Measurements from ENCODE around the gene PPM1D. TPM values are rescaled to one million over a fixed set of nuclear protein-coding genes. Genes with fewer than 3 reads are reported as not detected.

The PPM1D gene
- total and polyA plus RNA-seq, 5 donors from 2014 or later = 9.5 to 29.6 (median 12.9) TPM

DNA sequence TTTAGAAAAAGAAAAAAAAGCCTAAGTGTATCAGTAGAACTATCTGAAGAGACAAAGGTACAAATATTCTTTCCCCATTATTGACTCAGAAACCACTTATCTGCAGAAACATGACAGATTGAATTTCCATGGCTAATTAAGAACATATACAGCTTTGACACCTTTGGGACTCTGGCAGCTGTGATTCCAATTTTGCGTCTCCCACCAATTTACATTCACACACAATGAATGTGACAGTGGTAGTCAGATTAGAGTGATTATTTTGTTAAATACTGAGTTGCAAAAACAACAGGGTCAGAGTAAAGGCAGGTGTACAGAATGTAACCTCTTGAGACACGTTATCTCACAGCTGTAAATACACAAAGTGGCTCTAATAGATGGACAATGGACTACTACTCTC is 5.3 kb upstream of the PPM1D start:
- no peak overlapping the region for H3K4me3 Mint-ChIP-seq
- Histone ChIP-seq H3K9me3 (ENCODE audit: control insufficient read depth in 2 of 2, low read length in 2 of 2) (no peaks in the 10 kb centered on the region), H3K4me3 (ENCODE audit: low read depth, low read length) (no peak overlapping the region), H3K4me1 (ENCODE audit: control insufficient read depth, insufficient read depth, low read length, poor library complexity, severe bottlenecking) (peaks cover 10% of the 10 kb centered on the region), H3K36me3 (ENCODE audit: control insufficient read depth, insufficient read depth, low read length) (no peaks in the 10 kb centered on the region), H3K27me3 (ENCODE audit: control insufficient read depth, insufficient read depth, low read length) (peaks cover 2% of the 10 kb centered on the region), H3K27ac (ENCODE audit: insufficient read depth, low read length, poor library complexity, severe bottlenecking) (no peak overlapping the region)
- no peaks in the 10 kb centered on the region for H3K9me3 Mint-ChIP-seq
- peaks cover 19% of the 10 kb centered on the region for H3K27me3 Mint-ChIP-seq
- no peaks in the 10 kb centered on the region for H3K36me3 Mint-ChIP-seq
- no peak for ATAC-seq (ENCODE audit: low read depth in 2 of 2)
- H3K4me1 Mint-ChIP-seq = peaks cover 4 to 16% (median 8%) of the 10 kb centered on the region in 4 donors
- H3K27ac Mint-ChIP-seq = no peak overlapping the region
- no peak for DNase-seq

DNA sequence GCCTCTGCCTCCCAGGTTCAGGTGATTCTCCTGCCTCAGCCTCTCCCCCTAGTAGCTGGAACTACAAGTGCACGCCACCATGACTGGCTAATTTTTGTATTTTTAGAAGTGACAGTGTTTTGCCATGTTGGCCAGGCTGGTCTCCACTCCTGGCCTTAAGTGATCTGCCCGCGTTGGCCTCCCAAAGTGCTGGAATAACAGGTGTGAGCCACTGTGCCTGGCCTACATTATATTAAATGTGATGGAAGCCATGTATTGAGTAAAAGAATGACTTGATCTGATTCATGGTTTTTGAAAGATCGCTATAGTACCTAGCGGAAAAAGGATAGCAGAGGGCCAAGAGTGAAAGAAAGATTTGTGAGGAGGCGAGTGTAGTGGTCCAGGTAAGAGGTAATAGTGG is 2.7 kb upstream of the PPM1D start:
- DNase-seq (no peak), ATAC-seq (ENCODE audit: low read depth in 2 of 2) (no peak)
- Histone ChIP-seq H3K27ac (ENCODE audit: insufficient read depth, low read length, poor library complexity, severe bottlenecking) (no peak overlapping the region), H3K4me1 (ENCODE audit: control insufficient read depth, insufficient read depth, low read length, poor library complexity, severe bottlenecking) (peaks cover 23% of the 10 kb centered on the region), H3K4me3 (ENCODE audit: low read depth, low read length) (no peak overlapping the region), H3K27me3 (ENCODE audit: control insufficient read depth, insufficient read depth, low read length) (no peaks in the 10 kb centered on the region), H3K36me3 (ENCODE audit: control insufficient read depth, insufficient read depth, low read length) (no peaks in the 10 kb centered on the region), H3K9me3 (ENCODE audit: control insufficient read depth in 2 of 2, low read length in 2 of 2) (no peaks in the 10 kb centered on the region)
- peak overlapping the region in 1 of 3 donors; percentile 45 for H3K27ac Mint-ChIP-seq
- H3K36me3 Mint-ChIP-seq = no peaks in the 10 kb centered on the region
- H3K9me3 Mint-ChIP-seq = no peaks in the 10 kb centered on the region
- H3K27me3 Mint-ChIP-seq = peaks cover 4% of the 10 kb centered on the region
- H3K4me3 Mint-ChIP-seq = peak overlapping the region in 2 of 4 donors; percentile 63 to 98
- peaks cover 12 to 23% (median 17%) of the 10 kb centered on the region in 4 donors for H3K4me1 Mint-ChIP-seq

DNA sequence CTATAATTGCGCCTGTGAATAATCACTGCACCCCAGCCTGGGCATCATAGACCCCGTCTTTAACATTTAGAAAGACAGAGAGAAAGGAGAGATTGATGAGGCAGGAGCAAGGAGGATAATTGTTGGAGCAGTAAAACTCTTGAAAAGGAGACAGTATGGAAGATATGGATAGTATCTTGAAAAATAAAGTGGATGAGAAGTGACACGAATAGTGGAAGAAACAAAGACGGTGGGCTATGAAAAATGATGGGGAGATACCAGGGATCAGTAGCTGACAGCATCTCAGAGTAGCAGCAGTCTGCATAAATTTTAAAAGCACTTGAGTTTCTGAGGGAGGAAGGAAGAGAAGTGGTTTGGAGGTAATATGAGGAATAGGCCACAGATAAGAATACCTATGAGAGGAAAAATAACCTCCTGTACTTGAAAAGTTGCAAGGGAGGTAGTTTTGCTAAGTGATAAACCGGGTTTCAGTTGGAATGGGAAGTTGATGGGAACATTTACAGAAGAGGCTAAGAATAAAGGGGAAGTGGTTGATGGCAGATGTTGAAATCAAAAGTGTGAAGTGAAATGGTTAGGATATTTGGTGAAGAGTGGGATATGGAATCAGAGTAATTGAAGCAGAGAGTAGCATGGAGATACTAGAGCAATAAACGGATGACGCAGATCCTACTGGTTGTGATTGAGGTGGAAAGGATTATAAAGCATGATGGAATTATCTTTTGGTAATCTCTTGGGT is 1.8 kb upstream of the PPM1D start:
- H3K9me3 Mint-ChIP-seq = no peaks in the 10 kb centered on the region
- peaks cover 4% of the 10 kb centered on the region for H3K27me3 Mint-ChIP-seq
- H3K27me3 ChIP-seq (ENCODE audit: control insufficient read depth, insufficient read depth, low read length) = no peaks in the 10 kb centered on the region
- ATAC-seq (ENCODE audit: low read depth in 2 of 2) (no peak), DNase-seq (no peak)
- peaks cover 31% of the 10 kb centered on the region for H3K4me1 ChIP-seq (ENCODE audit: control insufficient read depth, insufficient read depth, low read length, poor library complexity, severe bottlenecking)
- H3K36me3 Mint-ChIP-seq = no peaks in the 10 kb centered on the region
- H3K27ac ChIP-seq (ENCODE audit: insufficient read depth, low read length, poor library complexity, severe bottlenecking) = no peak overlapping the region
- H3K4me3 ChIP-seq (ENCODE audit: low read depth, low read length) = no peak overlapping the region
- no peaks in the 10 kb centered on the region for H3K9me3 ChIP-seq (ENCODE audit: control insufficient read depth in 2 of 2, low read length in 2 of 2)
- H3K36me3 ChIP-seq (ENCODE audit: control insufficient read depth, insufficient read depth, low read length) = no peaks in the 10 kb centered on the region
- peak overlapping the region; percentile 12 to 98 (median 51) for H3K4me3 Mint-ChIP-seq
- H3K27ac Mint-ChIP-seq = peak overlapping the region in 2 of 3 donors; percentile 12 to 15
- H3K4me1 Mint-ChIP-seq = peaks cover 17 to 31% (median 24%) of the 10 kb centered on the region in 4 donors

DNA sequence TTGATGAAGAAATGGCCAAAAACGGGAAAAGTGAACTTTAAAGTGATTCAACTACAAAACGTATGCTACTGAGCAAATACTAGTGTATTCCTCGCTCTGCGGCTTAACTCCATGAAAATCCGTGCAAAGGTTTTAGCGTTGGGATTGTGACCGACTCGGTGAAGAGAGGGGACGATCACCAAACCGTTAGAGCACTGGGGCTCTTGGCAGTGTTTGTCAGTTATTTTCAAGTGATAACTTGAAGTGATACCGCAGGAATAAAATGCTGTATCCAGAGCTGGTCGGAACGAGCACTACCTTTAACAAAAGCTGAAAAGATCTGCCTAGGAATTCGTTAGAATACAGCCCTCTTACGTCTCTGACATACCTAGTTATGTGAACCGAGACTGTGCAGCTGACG is 773 bp upstream of the PPM1D start:
- peak overlapping the region; percentile 93 to 98 (median 98) for H3K4me3 Mint-ChIP-seq
- no peaks in the 10 kb centered on the region for H3K9me3 Mint-ChIP-seq
- no peaks in the 10 kb centered on the region for H3K36me3 Mint-ChIP-seq
- Histone ChIP-seq H3K4me1 (ENCODE audit: control insufficient read depth, insufficient read depth, low read length, poor library complexity, severe bottlenecking) (peaks cover 39% of the 10 kb centered on the region), H3K36me3 (ENCODE audit: control insufficient read depth, insufficient read depth, low read length) (no peaks in the 10 kb centered on the region), H3K4me3 (ENCODE audit: low read depth, low read length) (peak overlapping the region; percentile 97), H3K9me3 (ENCODE audit: control insufficient read depth in 2 of 2, low read length in 2 of 2) (no peaks in the 10 kb centered on the region), H3K27me3 (ENCODE audit: control insufficient read depth, insufficient read depth, low read length) (no peaks in the 10 kb centered on the region), H3K27ac (ENCODE audit: insufficient read depth, low read length, poor library complexity, severe bottlenecking) (peak overlapping the region; percentile 91)
- peak overlapping the region; percentile 95 to 98 (median 96) for H3K27ac Mint-ChIP-seq
- H3K27me3 Mint-ChIP-seq = peaks cover 3% of the 10 kb centered on the region
- DNase-seq (no peak), ATAC-seq (ENCODE audit: low read depth in 2 of 2) (peak; percentile 1 to 2)
- H3K4me1 Mint-ChIP-seq = peaks cover 21 to 41% (median 34%) of the 10 kb centered on the region in 4 donors

DNA sequence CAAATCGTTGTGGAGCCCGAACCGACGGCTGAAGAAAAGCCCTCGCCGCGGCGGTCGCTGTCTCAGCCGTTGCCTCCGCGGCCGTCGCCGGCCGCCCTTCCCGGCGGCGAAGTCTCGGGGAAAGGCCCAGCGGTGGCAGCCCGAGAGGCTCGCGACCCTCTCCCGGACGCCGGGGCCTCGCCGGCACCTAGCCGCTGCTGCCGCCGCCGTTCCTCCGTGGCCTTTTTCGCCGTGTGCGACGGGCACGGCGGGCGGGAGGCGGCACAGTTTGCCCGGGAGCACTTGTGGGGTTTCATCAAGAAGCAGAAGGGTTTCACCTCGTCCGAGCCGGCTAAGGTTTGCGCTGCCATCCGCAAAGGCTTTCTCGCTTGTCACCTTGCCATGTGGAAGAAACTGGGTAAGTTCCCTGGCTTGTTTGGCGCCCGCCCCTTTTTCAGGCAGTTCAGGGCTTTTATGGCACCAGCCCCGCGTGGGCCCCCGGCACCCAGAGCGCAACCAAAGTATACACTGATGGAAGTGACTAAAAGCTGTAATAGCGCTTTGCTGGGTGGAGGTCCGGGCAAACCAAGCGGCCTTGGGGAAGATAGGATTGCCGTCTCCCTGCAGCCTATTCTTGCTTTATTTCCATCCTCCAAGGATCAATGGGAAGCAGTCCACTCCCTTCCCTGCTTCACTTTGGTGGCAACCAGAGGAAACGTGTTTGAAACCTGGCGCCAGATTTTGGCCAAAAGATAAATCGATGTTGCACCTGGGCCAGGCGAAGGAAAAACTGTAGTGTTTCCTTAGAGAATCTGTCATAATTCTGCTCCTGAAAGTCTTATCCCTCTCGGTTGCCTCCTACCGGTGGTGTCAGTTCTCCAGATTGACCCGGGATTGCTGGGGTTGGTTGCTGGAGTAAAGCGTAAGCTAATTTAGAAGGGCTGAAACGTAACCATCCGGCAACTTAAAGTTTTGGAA is 775 bp downstream of the PPM1D start:
- H3K4me3 Mint-ChIP-seq = peak overlapping the region; percentile 93 to 98 (median 98)
- no peaks in the 10 kb centered on the region for H3K9me3 ChIP-seq (ENCODE audit: control insufficient read depth in 2 of 2, low read length in 2 of 2)
- peak overlapping the region; percentile 94 for H3K4me3 ChIP-seq (ENCODE audit: low read depth, low read length)
- H3K9me3 Mint-ChIP-seq = no peaks in the 10 kb centered on the region
- DNase-seq (peak; percentile 52 to 71 (median 54)), ATAC-seq (ENCODE audit: low read depth in 2 of 2) (peak; percentile 2 to 5)
- H3K27ac ChIP-seq (ENCODE audit: insufficient read depth, low read length, poor library complexity, severe bottlenecking) = peak overlapping the region; percentile 91
- H3K36me3 Mint-ChIP-seq = no peaks in the 10 kb centered on the region
- H3K4me1 Mint-ChIP-seq = peaks cover 25 to 54% (median 44%) of the 10 kb centered on the region in 4 donors
- H3K27me3 ChIP-seq (ENCODE audit: control insufficient read depth, insufficient read depth, low read length) = no peaks in the 10 kb centered on the region
- H3K27ac Mint-ChIP-seq = peak overlapping the region; percentile 8 to 98 (median 96)
- no peaks in the 10 kb centered on the region for H3K36me3 ChIP-seq (ENCODE audit: control insufficient read depth, insufficient read depth, low read length)
- peaks cover 39% of the 10 kb centered on the region for H3K4me1 ChIP-seq (ENCODE audit: control insufficient read depth, insufficient read depth, low read length, poor library complexity, severe bottlenecking)
- H3K27me3 Mint-ChIP-seq = no peaks in the 10 kb centered on the region

DNA sequence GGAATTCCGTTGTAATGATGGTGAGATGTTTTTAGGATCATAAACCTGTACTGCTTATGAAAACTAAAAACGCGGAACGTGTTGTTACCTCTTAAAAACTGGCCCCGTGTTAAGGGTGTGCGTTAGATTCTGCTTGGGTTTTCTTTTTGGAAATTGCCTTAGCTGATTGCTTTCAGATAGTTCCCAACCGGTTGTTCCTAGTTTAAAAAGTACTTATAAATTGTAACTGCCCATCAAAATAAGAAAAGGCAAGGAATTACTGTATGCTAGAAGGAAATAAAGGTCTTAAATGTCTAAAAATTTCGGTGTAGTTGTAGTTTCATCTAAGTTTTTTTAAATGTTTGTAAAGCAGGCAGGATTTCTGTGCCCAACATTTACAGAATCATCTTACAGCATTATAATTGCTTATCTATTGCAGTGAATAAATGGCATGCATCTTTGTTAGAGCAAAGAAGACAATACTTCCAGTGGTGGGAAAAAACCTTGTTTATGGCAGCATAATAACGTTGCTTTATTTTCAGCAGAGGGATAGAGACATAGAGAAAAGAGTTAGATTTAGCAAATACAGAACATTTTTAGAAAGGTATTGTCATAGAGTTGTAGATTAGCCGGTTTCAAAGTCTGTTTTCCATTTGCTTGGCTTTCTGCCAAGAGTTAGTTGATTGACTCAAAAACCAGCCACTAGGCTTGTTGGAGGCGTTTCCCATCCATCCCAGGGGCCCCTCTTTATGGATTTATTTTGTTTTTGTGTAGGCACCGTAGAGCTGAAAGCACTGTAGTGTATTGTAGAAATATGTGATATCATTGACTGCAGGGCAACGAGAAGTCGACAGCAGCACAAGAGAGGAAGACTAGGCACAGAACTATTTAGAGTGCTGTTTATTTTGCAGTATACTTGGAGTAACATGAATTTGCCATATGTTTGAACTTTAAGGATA is 1.7 kb downstream of the PPM1D start:
- peaks cover 39% of the 10 kb centered on the region for H3K4me1 ChIP-seq (ENCODE audit: control insufficient read depth, insufficient read depth, low read length, poor library complexity, severe bottlenecking)
- H3K27me3 ChIP-seq (ENCODE audit: control insufficient read depth, insufficient read depth, low read length) = no peaks in the 10 kb centered on the region
- DNase-seq (peak; percentile 21 to 60 (median 48)), ATAC-seq (ENCODE audit: low read depth in 2 of 2) (no peak)
- no peaks in the 10 kb centered on the region for H3K9me3 Mint-ChIP-seq
- H3K27ac Mint-ChIP-seq = peak overlapping the region; percentile 56 to 91 (median 81)
- H3K9me3 ChIP-seq (ENCODE audit: control insufficient read depth in 2 of 2, low read length in 2 of 2) = no peaks in the 10 kb centered on the region
- H3K36me3 ChIP-seq (ENCODE audit: control insufficient read depth, insufficient read depth, low read length) = no peaks in the 10 kb centered on the region
- H3K4me3 ChIP-seq (ENCODE audit: low read depth, low read length) = peak overlapping the region; percentile 94
- H3K27ac ChIP-seq (ENCODE audit: insufficient read depth, low read length, poor library complexity, severe bottlenecking) = peak overlapping the region; percentile 91
- H3K36me3 Mint-ChIP-seq = no peaks in the 10 kb centered on the region
- H3K4me1 Mint-ChIP-seq = peaks cover 34 to 62% (median 50%) of the 10 kb centered on the region in 4 donors
- H3K27me3 Mint-ChIP-seq = no peaks in the 10 kb centered on the region
- H3K4me3 Mint-ChIP-seq = peak overlapping the region; percentile 93 to 98 (median 97)

DNA sequence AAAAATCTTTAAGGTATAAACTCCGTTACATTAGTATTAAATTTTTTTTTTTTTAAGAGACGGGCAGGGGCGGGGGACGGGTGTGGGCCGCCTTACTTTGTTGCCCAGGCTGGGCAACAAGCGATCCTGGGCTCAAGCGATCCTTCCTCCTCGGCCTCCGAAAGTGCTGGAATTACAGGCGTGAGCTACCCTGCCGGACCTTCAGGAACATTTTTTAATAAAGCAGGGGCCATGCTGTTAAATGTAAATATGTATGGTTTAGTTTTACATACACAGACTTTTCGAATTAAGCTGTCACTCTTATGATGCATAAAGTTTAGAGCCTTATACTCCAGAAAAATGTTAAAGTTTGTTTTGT is 2.4 kb downstream of the PPM1D start:
- no peak overlapping the region for H3K27ac ChIP-seq (ENCODE audit: insufficient read depth, low read length, poor library complexity, severe bottlenecking)
- H3K27me3 ChIP-seq (ENCODE audit: control insufficient read depth, insufficient read depth, low read length) = no peaks in the 10 kb centered on the region
- Mint-ChIP-seq H3K27me3 (no peaks in the 10 kb centered on the region), H3K9me3 (no peaks in the 10 kb centered on the region), H3K4me3 (peak overlapping the region; percentile 93 to 98 (median 97)), H3K36me3 (no peaks in the 10 kb centered on the region), H3K27ac (peak overlapping the region in 1 of 3 donors; percentile 81), H3K4me1 (peaks cover 35 to 67% (median 52%) of the 10 kb centered on the region in 4 donors)
- no peaks in the 10 kb centered on the region for H3K36me3 ChIP-seq (ENCODE audit: control insufficient read depth, insufficient read depth, low read length)
- no peaks in the 10 kb centered on the region for H3K9me3 ChIP-seq (ENCODE audit: control insufficient read depth in 2 of 2, low read length in 2 of 2)
- DNase-seq = no peak
- H3K4me1 ChIP-seq (ENCODE audit: control insufficient read depth, insufficient read depth, low read length, poor library complexity, severe bottlenecking) = peaks cover 39% of the 10 kb centered on the region
- ATAC-seq (ENCODE audit: low read depth in 2 of 2) = no peak
- peak overlapping the region; percentile 94 for H3K4me3 ChIP-seq (ENCODE audit: low read depth, low read length)

All from CD4-positive, CD25-positive, alpha-beta regulatory T cell (primary cell).